ENCODE measurements around the gene ABCF2.

DNA sequence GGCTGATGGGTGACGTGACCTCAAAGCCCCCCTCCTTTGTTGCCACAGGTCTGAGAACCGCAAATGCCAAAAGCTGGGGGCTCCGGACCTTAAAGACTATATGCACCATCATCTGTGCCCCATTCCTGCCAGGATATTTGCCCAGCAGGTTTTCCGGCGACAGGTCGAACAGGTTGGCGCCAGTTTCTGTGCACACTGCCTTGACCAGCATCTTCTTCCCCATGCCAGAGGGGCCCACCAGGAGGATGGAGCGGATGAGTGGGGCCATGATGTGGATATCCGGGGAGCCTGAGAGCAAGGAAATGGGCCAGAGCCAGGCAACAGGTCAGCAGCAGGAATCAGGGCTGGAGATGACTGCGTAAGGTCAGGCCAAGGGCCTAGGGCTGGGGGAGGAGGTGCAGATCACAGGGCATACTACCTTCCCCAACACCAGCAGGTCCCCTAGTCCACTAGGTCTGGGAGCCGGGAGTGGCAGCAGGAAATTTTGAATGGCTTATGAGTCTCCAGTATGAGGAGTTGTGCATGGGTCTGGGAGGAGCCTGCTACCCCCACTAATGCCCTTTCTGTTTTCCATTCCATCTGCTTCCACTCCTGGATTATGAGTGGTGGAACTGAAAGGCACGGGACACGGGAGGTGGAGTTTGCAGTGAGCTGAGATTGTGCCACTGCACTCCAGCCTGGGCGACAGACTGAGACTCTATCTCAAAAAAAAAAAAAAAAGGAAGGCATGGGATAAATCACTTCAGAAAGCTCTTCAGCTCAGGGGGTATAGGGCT lies 33.6 kb downstream of the ABCF2 start:
- TF ChIP-seq, protein P1, sequence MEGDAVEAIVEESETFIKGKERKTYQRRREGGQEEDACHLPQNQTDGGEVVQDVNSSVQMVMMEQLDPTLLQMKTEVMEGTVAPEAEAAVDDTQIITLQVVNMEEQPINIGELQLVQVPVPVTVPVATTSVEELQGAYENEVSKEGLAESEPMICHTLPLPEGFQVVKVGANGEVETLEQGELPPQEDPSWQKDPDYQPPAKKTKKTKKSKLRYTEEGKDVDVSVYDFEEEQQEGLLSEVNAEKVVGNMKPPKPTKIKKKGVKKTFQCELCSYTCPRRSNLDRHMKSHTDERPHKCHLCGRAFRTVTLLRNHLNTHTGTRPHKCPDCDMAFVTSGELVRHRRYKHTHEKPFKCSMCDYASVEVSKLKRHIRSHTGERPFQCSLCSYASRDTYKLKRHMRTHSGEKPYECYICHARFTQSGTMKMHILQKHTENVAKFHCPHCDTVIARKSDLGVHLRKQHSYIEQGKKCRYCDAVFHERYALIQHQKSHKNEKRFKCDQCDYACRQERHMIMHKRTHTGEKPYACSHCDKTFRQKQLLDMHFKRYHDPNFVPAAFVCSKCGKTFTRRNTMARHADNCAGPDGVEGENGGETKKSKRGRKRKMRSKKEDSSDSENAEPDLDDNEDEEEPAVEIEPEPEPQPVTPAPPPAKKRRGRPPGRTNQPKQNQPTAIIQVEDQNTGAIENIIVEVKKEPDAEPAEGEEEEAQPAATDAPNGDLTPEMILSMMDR (IDR thresholded peaks at IDR 0.05), result no peak
- no peak for TF ChIP-seq POLR2A (IDR thresholded peaks at IDR 0.05)
